OCI-LY3 (cell line): ENCODE data around the gene CREB3L2.

Experiments used
- H2AFZ ChIP-seq: fragments of 200-600, 300-600 bp; shearing (Covaris generic); 2 replicates; pipeline ENCODE4 v1.6.0; 2014; ENCODE audit warnings: antibody characterized with exemption, low read depth, low read length
- H3K27ac ChIP-seq: fragments of 200-600, 300-600 bp; sonication (generic); 2 replicates; pipeline ENCODE4 v1.5.1; 2014; ENCODE audit warnings: mild to moderate bottlenecking, low read length, moderate library complexity, mixed read lengths
- H3K27me3 ChIP-seq: fragments of 200-600, 300-600 bp; sonication (generic); 2 replicates; pipeline ENCODE4 v1.6.1; 2014; ENCODE audit warnings: low read depth, low read length, mixed read lengths
- H3K36me3 ChIP-seq: fragments of 200-600, 300-600 bp; sonication (generic); replicated peaks from 2 replicates; pipeline ENCODE3; 2014; ENCODE audit warnings: low read depth, low read length, mixed read lengths
- H3K4me1 ChIP-seq: fragments of 300-600, 200-600 bp; sonication (generic); 2 replicates; pipeline ENCODE4 v1.6.1; 2014; ENCODE audit warnings: low read length, mixed read lengths
- H3K4me2 ChIP-seq: fragments of 200-600, 300-600 bp; sonication (generic); 2 replicates; pipeline ENCODE4 v1.6.1; 2014; ENCODE audit warnings: low read length, mixed read lengths
- H3K4me3 ChIP-seq: fragments of 300-600, 200-600 bp; sonication (generic); 2 replicates; pipeline ENCODE4 v1.5.1; 2014; ENCODE audit warnings: antibody characterized with exemption, mild to moderate bottlenecking, low read length, moderate library complexity
- H3K79me2 ChIP-seq: fragments of 300-600, 200-600 bp; shearing (Covaris generic); 2 replicates; pipeline ENCODE4 v1.6.1; 2014; ENCODE audit warnings: mild to moderate bottlenecking, low read length, mixed read lengths
- H3K9ac ChIP-seq: fragments of 300-600, 200-600 bp; shearing (Covaris generic); 2 replicates; pipeline ENCODE4 v1.6.0; 2014; ENCODE audit warnings: mild to moderate bottlenecking, low read length, moderate library complexity
- H3K9me3 ChIP-seq: fragments of 200-600, 300-600 bp; shearing (Covaris generic); 2 replicates; pipeline ENCODE4 v1.6.1; 2014; ENCODE audit warnings: low read length, mixed read lengths; ENCODE audit not compliant: insufficient read depth
- H4K20me1 ChIP-seq: fragments of 200-600, 300-600 bp; sonication (generic); 2 replicates; pipeline ENCODE4 v1.6.1; 2016; ENCODE audit warnings: low read length, mixed read lengths; ENCODE audit not compliant: insufficient read depth
- EZH2phosphoT487 ChIP-seq: fragments of 200-600 bp; shearing (Covaris generic); IDR thresholded peaks from 2 replicates; pipeline ENCODE4 v1.6.1; 2018; ENCODE audit warnings: antibody characterized with exemption, mixed run types, low read depth
- TF ChIP-seq, protein P1 (sequence below): fragments of 200-600, 300-600 bp; sonication (generic); IDR thresholded peaks from 2 replicates; pipeline ENCODE4 v1.5.1; 2014; ENCODE audit warnings: antibody characterized with exemption, low read length, low read depth

The CREB3L2 gene

GRCh38 chr7:137987968-137988367 is 13.9 kb downstream of the CREB3L2 start:
- H3K27me3 ChIP-seq = no peaks in the 10 kb centered on the region
- H3K27ac ChIP-seq = peak overlapping the region; percentile 99
- peak overlapping the region; percentile 69 for H3K4me3 ChIP-seq
- no peak overlapping the region for H2AFZ ChIP-seq
- peak overlapping the region; percentile 93 for H3K9ac ChIP-seq
- TF ChIP-seq, protein P1, sequence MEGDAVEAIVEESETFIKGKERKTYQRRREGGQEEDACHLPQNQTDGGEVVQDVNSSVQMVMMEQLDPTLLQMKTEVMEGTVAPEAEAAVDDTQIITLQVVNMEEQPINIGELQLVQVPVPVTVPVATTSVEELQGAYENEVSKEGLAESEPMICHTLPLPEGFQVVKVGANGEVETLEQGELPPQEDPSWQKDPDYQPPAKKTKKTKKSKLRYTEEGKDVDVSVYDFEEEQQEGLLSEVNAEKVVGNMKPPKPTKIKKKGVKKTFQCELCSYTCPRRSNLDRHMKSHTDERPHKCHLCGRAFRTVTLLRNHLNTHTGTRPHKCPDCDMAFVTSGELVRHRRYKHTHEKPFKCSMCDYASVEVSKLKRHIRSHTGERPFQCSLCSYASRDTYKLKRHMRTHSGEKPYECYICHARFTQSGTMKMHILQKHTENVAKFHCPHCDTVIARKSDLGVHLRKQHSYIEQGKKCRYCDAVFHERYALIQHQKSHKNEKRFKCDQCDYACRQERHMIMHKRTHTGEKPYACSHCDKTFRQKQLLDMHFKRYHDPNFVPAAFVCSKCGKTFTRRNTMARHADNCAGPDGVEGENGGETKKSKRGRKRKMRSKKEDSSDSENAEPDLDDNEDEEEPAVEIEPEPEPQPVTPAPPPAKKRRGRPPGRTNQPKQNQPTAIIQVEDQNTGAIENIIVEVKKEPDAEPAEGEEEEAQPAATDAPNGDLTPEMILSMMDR = no peak
- no peak for TF ChIP-seq EZH2phosphoT487
- H3K4me2 ChIP-seq = peak overlapping the region; percentile 95
- peaks cover 31% of the 10 kb centered on the region for H3K36me3 ChIP-seq
- peaks cover 97% of the 10 kb centered on the region for H3K79me2 ChIP-seq
- peaks cover 25% of the 10 kb centered on the region for H4K20me1 ChIP-seq
- peaks cover 4% of the 10 kb centered on the region for H3K9me3 ChIP-seq
- peaks cover 96% of the 10 kb centered on the region for H3K4me1 ChIP-seq

- Histone ChIP-seq H3K9ac (peak overlapping the region; percentile 93), H2AFZ (no peak overlapping the region), H3K79me2 (peaks cover 97% of the 10 kb centered on the region), H3K4me1 (peaks cover 96% of the 10 kb centered on the region), H3K27ac (peak overlapping the region; percentile 99), H3K4me2 (peak overlapping the region; percentile 95), H4K20me1 (peaks cover 21% of the 10 kb centered on the region), H3K27me3 (no peaks in the 10 kb centered on the region), H3K9me3 (peaks cover 8% of the 10 kb centered on the region), H3K4me3 (peak overlapping the region; percentile 69), H3K36me3 (peaks cover 31% of the 10 kb centered on the region)
- TF ChIP-seq EZH2phosphoT487 = no peak
- TF ChIP-seq, protein P1 = no peak
These were observed 14.3 kb downstream of the CREB3L2 start for GRCh38 chr7:137987563-137987962.

- H3K79me2 ChIP-seq = peaks cover 97% of the 10 kb centered on the region
- peaks cover 10% of the 10 kb centered on the region for H3K9me3 ChIP-seq
- H3K27ac ChIP-seq = peak overlapping the region; percentile 99
- peak overlapping the region; percentile 95 for H3K4me2 ChIP-seq
- peak overlapping the region; percentile 69 for H3K4me3 ChIP-seq
- H3K27me3 ChIP-seq = no peaks in the 10 kb centered on the region
- H3K4me1 ChIP-seq = peaks cover 96% of the 10 kb centered on the region
- H3K9ac ChIP-seq = peak overlapping the region; percentile 93
- TF ChIP-seq EZH2phosphoT487 = no peak
- TF ChIP-seq, protein P1 = no peak
- no peak overlapping the region for H2AFZ ChIP-seq
- H4K20me1 ChIP-seq = peaks cover 18% of the 10 kb centered on the region
- H3K36me3 ChIP-seq = peaks cover 31% of the 10 kb centered on the region
These were observed 14.9 kb downstream of the CREB3L2 start for GRCh38 chr7:137987018-137987349.

DNA sequence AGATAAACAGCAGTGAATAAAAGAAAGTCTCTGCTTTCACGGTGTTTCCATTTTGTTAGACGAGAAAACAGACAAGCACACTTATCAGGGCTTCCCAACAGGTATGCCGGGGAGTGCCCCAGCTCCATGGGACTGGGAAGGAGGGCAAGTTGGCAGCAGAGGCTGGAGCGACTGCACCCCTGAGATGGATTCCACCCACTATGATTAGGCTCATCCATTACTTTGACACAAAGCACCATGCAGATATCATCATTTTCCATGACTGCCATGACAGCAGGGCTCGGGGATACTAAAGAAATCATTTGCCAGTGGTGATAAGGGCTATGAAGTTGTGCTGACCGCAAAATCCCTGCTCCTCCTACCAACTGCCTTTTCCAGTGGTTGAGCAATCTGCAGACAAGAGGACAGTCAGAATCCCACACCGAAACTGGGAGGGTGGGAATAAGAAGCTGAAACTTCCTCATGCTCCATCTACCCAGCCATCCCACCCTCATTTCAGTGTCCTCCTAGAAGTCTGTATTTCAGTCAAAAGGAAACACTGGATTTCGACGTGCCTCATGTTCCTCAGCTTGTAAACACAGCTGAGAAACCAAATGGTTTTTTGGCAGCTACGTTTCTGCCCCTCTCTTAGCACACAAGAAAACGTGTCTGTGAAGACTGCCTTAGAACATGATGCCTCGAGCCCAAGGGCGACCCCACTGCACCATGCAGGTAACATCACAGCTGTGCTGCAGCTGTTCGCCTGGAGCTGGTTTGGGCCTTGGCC is 15.5 kb downstream of the CREB3L2 start:
- peaks cover 18% of the 10 kb centered on the region for H4K20me1 ChIP-seq
- peaks cover 97% of the 10 kb centered on the region for H3K79me2 ChIP-seq
- H3K27ac ChIP-seq = peak overlapping the region; percentile 99
- peaks cover 34% of the 10 kb centered on the region for H3K36me3 ChIP-seq
- peak overlapping the region; percentile 69 for H3K4me3 ChIP-seq
- TF ChIP-seq EZH2phosphoT487 = no peak
- TF ChIP-seq, protein P1 = peak; percentile 36
- peaks cover 10% of the 10 kb centered on the region for H3K9me3 ChIP-seq
- H3K4me2 ChIP-seq = peak overlapping the region; percentile 95
- H2AFZ ChIP-seq = no peak overlapping the region
- peaks cover 97% of the 10 kb centered on the region for H3K4me1 ChIP-seq
- H3K27me3 ChIP-seq = no peaks in the 10 kb centered on the region
- H3K9ac ChIP-seq = peak overlapping the region; percentile 93
